Vagina (tissue), 2 donors: ENCODE data around the gene CEP104. TPM values are rescaled to one million over a fixed set of nuclear protein-coding genes. Genes with fewer than 3 reads are reported as not detected.
A peak's percentile ranks its signal among the peaks of the same experiment; 100 is the strongest.

Experiments used
- DNase-seq, 2 donors: peaks; one replicate each; pipeline ENCODE4 v3.0.0-alpha.2; 2017; ENCODE audit errors: extremely low spot score in 2 of 2
- H3K27ac ChIP-seq: fragments of 200-600 bp; sonication (generic); one replicate; pipeline ENCODE4 v1.5.1; 2019
- H3K27me3 ChIP-seq: fragments of 200-600 bp; sonication (generic); one replicate; pipeline ENCODE4 v1.5.1; 2019
- H3K36me3 ChIP-seq, 2 donors: fragments of 200-600 bp; sonication (generic); one replicate each; pipeline ENCODE4 v1.5.1; 2017 to 2019
- H3K4me1 ChIP-seq: fragments of 200-600 bp; sonication (generic); one replicate; pipeline ENCODE4 v1.5.1; 2019
- H3K4me3 ChIP-seq, 2 donors: fragments of 200-600 bp; sonication (generic); 1 replicate in 1 of 2; 2 replicates in 1 of 2; pipeline ENCODE4 v1.5.1; 2016 to 2019
- H3K9me3 ChIP-seq: fragments of 200-600 bp; sonication (generic); one replicate; pipeline ENCODE4 v1.5.1; 2019
- CTCF ChIP-seq, 3 experiments: fragments of 450-650 bp in 2 of 3; fragments of 200-600 bp in 1 of 3; sonication (generic) in 1 of 3; IDR thresholded peaks; one replicate each; pipeline ENCODE4 v1.5.1; 2017 to 2019; ENCODE audit warnings: antibody characterized with exemption in 3 of 3, mild to moderate bottlenecking in 2 of 3, moderate library complexity in 2 of 3
- POLR2A ChIP-seq, 2 donors: fragments of 450-650 bp; IDR thresholded peaks; one replicate each; pipeline ENCODE4 v1.6.1; 2017; ENCODE audit warnings: antibody characterized with exemption in 2 of 2, mild to moderate bottlenecking in 2 of 2, moderate library complexity in 2 of 2
- POLR2AphosphoS5 ChIP-seq, 2 donors: sonication (generic); formaldehyde crosslinking; IDR thresholded peaks; one replicate each; pipeline ENCODE4 v1.9.0; 2017; ENCODE audit warnings: antibody characterized with exemption in 2 of 2, mild to moderate bottlenecking in 2 of 2, low read depth in 1 of 2; ENCODE audit not compliant: insufficient read depth in 1 of 2
- intact Hi-C: fragments of 100-400 bp; cut with DNase I; formaldehyde crosslinking; loops from one replicate; pipeline ENCODE4 v1.15.1; 2023
- total RNA-seq: library from RNA; depleted of rRNA; stranded (reverse); fragments of >200 nt; gene quantifications from one replicate; pipeline ENCODE4 v1.2.3, GENCODE V29; 2016

Gene CEP104
- total RNA-seq, result 62.9 TPM

DNA sequence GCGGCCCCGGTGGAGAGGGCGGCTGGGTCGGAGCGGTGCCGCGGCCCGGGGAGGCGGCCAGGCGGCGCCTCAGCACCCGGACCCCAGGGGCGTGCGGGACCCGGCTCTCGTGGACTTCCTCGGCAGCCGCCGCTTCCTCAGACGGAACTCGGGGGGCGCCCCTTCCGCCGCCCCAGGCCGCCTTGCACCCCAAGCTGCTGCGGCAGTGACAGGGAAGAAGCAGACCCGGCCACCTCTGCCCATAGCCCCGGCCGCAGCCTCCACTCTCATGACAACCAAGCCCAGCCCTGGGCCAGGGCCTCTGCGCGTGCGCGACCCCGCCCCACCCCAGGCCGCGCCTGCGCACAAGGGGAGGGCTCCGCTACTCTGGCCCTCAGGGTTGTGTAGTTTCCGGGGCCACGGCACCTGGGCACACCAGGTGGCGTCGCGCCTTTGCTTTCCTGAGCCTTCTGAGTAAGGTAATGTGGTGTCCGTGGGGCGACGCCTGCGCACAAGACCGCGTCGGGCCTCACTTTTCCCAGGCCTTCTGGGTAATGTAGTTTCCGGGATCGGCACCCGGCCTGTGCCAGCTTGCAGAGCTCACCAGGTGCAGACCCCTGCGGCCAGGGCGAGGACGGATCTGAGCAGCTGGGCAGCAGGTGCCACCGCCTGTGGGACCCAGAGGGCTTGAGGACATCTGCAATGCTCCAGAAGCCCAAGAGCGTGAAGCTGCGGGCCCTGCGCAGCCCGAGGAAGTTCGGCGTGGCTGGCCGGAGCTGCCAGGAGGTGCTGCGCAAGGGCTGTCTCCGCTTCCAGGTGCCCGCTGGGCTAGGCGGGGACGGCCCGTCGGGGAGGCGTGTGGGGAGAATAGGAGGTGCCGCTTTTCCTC, at the start of gene CEP104, which contains the start of gene DFFB:
Gene CEP104, minus strand, starts transcription at position 289 of the 868 bp plus-strand sequence. CDS start 4,804 bp downstream, outside the sequence.
Gene DFFB, plus strand, starts transcription at position 554 of the 868 bp plus-strand sequence. Its CDS starts 128 bp downstream, at position 682.
- Histone ChIP-seq H3K27me3 (no peaks in the 10 kb centered on the region), H3K9me3 (no peaks in the 10 kb centered on the region), H3K4me3 (peak within 1 kb of the TSS; percentile 61 to 96), H3K27ac (peak within 1 kb of the TSS; percentile 65), H3K36me3 (no peaks in the 10 kb centered on the region), H3K4me1 (peaks cover 35% of the 10 kb centered on the region)
- intact Hi-C loops, result no loop called here
- peak; percentile 91 to 99 for DNase-seq
- peak; percentile 89 to 96 for TF ChIP-seq POLR2AphosphoS5 (IDR thresholded peaks at IDR 0.05; ENCODE audit: insufficient read depth in 1 of 2, low read depth in 1 of 2)
- TF ChIP-seq POLR2A (IDR thresholded peaks at IDR 0.05), result peak in 1 of 2 donors; percentile 20
- peak in 2 of 3 experiments; percentile 31 to 34 for TF ChIP-seq CTCF (IDR thresholded peaks at IDR 0.05)

DNA sequence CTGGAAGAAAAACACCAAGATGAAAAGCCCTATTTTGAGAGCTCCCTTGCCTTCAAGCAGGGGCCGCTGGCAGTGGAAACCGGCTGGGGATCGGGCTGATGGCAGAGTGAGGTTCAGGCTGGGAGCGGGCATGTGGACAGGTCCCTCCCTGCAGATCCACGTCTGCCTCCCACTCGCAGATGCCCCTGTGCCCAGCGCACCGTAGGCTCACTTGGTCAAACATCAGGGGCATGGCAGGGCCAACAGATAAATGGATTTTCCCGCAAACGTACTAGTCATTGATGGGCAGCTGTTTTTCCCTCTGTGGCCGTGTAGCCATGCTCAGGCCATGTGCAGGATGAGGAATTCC, 49.6 kb upstream of the CEP104 start:
- Histone ChIP-seq H3K9me3 (no peaks in the 10 kb centered on the region), H3K4me1 (peaks cover 5% of the 10 kb centered on the region), H3K27me3 (no peaks in the 10 kb centered on the region), H3K36me3 (no peaks in the 10 kb centered on the region), H3K27ac (no peak overlapping the region), H3K4me3 (no peak overlapping the region)
- TF ChIP-seq POLR2AphosphoS5 (IDR thresholded peaks at IDR 0.05; ENCODE audit: insufficient read depth in 1 of 2, low read depth in 1 of 2), result no peak
- no peak for TF ChIP-seq CTCF (IDR thresholded peaks at IDR 0.05)
- no peak for TF ChIP-seq POLR2A (IDR thresholded peaks at IDR 0.05)
- intact Hi-C loops, result no loop called here
- no peak for DNase-seq

- Histone ChIP-seq H3K9me3 (no peaks in the 10 kb centered on the region), H3K27ac (no peak overlapping the region), H3K27me3 (no peaks in the 10 kb centered on the region), H3K4me1 (peaks cover 4% of the 10 kb centered on the region), H3K4me3 (no peak overlapping the region), H3K36me3 (no peaks in the 10 kb centered on the region)
- TF ChIP-seq POLR2AphosphoS5 (IDR thresholded peaks at IDR 0.05; ENCODE audit: insufficient read depth in 1 of 2, low read depth in 1 of 2) (no peak), POLR2A (IDR thresholded peaks at IDR 0.05) (no peak), CTCF (IDR thresholded peaks at IDR 0.05) (no peak)
- intact Hi-C loops, result no loop called here
- no peak for DNase-seq
Measured at GRCh38 chr1:3905953-3906671, 49.1 kb upstream of the CEP104 start.

DNA sequence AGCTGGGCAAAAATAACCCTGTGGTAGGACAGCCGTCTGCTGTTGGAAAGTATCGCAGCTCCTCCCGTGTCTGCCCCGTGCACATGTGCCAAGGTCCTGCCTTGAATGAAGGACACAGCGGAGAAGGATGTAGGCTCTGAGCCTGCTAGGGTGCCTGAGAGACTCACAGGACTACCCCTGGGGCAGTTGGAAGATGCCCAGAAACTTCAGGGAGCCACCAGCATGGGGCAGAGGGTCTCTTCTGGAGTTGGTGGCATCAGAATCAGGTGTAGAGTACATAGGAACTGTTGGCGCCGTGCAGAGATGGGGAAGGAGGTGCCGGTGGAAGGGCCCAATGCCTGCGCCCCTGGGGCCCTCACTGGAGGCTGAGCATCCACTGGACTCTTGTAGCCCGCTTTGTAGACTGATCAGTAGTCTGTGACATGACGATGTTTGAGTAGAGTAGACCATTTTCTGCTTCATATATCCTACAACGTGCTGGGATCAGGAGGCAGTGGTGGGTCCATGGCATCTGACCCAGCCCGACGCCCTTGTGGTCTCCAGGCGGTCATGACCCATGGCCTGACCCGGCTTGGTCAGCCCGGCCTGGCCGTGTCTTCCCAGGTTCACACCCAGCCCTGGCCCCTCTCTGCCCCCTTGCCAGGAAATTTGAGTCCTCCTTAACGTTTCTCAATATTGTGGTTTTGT, 48.4 kb upstream of the CEP104 start:
- no peaks in the 10 kb centered on the region for H3K27me3 ChIP-seq
- DNase-seq, result no peak
- H3K36me3 ChIP-seq, result no peaks in the 10 kb centered on the region
- H3K27ac ChIP-seq, result no peak overlapping the region
- no peaks in the 10 kb centered on the region for H3K9me3 ChIP-seq
- intact Hi-C loops, result no loop called here
- no peaks in the 10 kb centered on the region for H3K4me1 ChIP-seq
- TF ChIP-seq CTCF (IDR thresholded peaks at IDR 0.05) (no peak), POLR2AphosphoS5 (IDR thresholded peaks at IDR 0.05; ENCODE audit: insufficient read depth in 1 of 2, low read depth in 1 of 2) (no peak), POLR2A (IDR thresholded peaks at IDR 0.05) (no peak)
- H3K4me3 ChIP-seq, result no peak overlapping the region
